Measurements from ENCODE around the gene SUN2. TPM values are rescaled to one million over a fixed set of nuclear protein-coding genes. Genes with fewer than 3 reads are reported as not detected.

Gene SUN2
- total and polyA plus RNA-seq, 10 of the 15 experiments (the other 5 are each of a cell fraction or from before 2014, with no cell fraction given) = 0.18 to 107 (median 35.9) TPM

DNA sequence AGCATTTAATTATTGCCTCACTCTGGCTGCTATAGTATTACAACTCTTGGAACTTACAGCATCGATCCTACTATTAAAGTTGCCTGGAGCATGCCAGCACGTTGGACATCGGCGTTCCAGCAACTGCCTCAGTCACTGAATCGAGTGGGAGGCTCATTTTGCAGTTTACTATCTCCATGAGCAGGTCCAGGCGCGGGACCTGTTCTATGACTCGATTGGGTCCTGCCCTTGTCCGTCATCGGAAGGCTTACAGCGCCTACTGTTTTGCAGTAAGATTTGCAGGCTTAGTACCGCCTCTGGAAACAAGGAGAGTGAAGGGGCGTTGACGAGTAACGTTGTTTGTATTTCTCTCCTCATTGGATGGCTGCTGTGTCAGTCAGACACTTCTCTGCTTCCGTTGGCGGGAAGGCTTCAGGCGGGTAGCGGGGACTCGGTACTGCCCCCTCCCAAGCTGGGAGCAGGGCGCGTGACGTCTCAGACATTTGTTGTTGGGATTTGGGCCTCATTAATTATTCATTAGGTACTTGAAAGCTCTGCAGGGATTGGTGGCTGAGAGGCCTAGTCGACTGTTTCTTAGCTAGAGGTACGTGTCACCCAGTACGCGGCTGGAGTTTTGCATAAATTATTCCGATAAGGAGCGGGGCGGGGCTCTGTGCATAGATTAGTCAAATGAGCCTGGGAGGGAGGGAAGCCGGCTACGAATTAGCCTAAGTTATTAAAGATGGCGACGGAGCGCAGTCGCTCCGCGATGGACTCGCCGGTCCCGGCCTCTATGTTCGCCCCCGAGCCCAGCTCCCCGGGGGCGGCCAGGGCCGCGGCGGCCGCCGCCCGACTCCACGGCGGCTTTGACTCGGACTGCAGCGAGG is 50.3 kb downstream of the SUN2 start, which contains the start of gene GTPBP1 (continued):
- TF ChIP-seq, protein P1, sequence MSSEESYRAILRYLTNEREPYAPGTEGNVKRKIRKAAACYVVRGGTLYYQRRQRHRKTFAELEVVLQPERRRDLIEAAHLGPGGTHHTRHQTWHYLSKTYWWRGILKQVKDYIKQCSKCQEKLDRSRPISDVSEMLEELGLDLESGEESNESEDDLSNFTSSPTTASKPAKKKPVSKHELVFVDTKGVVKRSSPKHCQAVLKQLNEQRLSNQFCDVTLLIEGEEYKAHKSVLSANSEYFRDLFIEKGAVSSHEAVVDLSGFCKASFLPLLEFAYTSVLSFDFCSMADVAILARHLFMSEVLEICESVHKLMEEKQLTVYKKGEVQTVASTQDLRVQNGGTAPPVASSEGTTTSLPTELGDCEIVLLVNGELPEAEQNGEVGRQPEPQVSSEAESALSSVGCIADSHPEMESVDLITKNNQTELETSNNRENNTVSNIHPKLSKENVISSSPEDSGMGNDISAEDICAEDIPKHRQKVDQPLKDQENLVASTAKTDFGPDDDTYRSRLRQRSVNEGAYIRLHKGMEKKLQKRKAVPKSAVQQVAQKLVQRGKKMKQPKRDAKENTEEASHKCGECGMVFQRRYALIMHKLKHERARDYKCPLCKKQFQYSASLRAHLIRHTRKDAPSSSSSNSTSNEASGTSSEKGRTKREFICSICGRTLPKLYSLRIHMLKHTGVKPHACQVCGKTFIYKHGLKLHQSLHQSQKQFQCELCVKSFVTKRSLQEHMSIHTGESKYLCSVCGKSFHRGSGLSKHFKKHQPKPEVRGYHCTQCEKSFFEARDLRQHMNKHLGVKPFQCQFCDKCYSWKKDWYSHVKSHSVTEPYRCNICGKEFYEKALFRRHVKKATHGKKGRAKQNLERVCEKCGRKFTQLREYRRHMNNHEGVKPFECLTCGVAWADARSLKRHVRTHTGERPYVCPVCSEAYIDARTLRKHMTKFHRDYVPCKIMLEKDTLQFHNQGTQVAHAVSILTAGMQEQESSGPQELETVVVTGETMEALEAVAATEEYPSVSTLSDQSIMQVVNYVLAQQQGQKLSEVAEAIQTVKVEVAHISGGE (CRISPR knock-in tag; IDR thresholded peaks at IDR 0.05) = no peak
- TF ChIP-seq, protein P2, sequence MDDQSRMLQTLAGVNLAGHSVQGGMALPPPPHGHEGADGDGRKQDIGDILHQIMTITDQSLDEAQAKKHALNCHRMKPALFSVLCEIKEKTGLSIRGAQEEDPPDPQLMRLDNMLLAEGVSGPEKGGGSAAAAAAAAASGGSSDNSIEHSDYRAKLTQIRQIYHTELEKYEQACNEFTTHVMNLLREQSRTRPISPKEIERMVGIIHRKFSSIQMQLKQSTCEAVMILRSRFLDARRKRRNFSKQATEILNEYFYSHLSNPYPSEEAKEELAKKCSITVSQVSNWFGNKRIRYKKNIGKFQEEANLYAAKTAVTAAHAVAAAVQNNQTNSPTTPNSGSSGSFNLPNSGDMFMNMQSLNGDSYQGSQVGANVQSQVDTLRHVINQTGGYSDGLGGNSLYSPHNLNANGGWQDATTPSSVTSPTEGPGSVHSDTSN (IDR thresholded peaks at IDR 0.05; ENCODE audit: insufficient replicate concordance, low read depth, low read length) = peak; percentile 99
- TF ChIP-seq PAX8 (IDR thresholded peaks at IDR 0.05) (no peak; the same call in 1 of the 2 replicates), ZNF274 (IDR thresholded peaks at IDR 0.05; ENCODE audit: insufficient read depth, insufficient read length) (no peak), EGR1 (IDR thresholded peaks at IDR 0.05; ENCODE audit: borderline replicate concordance in 1 of 2, low read depth in 2 of 2, low read length in 2 of 2) (peak in 1 of 2 experiments; percentile 11; a peak in 1 of 3 replicates), CHD1 (IDR thresholded peaks at IDR 0.05; ENCODE audit: low read depth, low read length) (0 out of 2 replicates have a peak, but pooled peaks have one; percentile 69), ZBED1 (IDR thresholded peaks at IDR 0.05; ENCODE audit: borderline replicate concordance) (no peak), SUPT20H (IDR thresholded peaks at IDR 0.05; ENCODE audit: borderline replicate concordance, control insufficient read depth, low read depth, low read length) (no peak)
- TF ChIP-seq, protein P3, sequence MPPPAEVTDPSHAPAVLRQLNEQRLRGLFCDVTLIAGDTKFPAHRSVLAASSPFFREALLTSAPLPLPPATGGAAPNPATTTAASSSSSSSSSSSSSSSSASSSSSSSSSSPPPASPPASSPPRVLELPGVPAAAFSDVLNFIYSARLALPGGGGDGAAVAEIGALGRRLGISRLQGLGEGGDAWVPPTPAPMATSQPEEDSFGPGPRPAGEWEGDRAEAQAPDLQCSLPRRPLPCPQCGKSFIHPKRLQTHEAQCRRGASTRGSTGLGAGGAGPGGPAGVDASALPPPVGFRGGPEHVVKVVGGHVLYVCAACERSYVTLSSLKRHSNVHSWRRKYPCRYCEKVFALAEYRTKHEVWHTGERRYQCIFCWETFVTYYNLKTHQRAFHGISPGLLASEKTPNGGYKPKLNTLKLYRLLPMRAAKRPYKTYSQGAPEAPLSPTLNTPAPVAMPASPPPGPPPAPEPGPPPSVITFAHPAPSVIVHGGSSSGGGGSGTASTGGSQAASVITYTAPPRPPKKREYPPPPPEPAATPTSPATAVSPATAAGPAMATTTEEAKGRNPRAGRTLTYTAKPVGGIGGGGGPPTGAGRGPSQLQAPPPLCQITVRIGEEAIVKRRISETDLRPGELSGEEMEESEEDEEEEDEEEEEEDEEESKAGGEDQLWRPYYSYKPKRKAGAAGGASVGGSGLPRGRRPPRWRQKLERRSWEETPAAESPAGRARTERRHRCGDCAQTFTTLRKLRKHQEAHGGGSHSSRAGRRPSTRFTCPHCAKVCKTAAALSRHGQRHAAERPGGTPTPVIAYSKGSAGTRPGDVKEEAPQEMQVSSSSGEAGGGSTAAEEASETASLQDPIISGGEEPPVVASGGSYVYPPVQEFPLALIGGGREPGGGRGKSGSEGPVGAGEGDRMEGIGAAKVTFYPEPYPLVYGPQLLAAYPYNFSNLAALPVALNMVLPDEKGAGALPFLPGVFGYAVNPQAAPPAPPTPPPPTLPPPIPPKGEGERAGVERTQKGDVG (CRISPR knock-in tag; IDR thresholded peaks at IDR 0.05) = no peak
- TF ChIP-seq, protein P4, sequence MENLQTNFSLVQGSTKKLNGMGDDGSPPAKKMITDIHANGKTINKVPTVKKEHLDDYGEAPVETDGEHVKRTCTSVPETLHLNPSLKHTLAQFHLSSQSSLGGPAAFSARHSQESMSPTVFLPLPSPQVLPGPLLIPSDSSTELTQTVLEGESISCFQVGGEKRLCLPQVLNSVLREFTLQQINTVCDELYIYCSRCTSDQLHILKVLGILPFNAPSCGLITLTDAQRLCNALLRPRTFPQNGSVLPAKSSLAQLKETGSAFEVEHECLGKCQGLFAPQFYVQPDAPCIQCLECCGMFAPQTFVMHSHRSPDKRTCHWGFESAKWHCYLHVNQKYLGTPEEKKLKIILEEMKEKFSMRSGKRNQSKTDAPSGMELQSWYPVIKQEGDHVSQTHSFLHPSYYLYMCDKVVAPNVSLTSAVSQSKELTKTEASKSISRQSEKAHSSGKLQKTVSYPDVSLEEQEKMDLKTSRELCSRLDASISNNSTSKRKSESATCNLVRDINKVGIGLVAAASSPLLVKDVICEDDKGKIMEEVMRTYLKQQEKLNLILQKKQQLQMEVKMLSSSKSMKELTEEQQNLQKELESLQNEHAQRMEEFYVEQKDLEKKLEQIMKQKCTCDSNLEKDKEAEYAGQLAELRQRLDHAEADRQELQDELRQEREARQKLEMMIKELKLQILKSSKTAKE (IDR thresholded peaks at IDR 0.05; ENCODE audit: low read depth, poor library complexity, severe bottlenecking) = peak; percentile 59
- TF ChIP-seq, protein P5, sequence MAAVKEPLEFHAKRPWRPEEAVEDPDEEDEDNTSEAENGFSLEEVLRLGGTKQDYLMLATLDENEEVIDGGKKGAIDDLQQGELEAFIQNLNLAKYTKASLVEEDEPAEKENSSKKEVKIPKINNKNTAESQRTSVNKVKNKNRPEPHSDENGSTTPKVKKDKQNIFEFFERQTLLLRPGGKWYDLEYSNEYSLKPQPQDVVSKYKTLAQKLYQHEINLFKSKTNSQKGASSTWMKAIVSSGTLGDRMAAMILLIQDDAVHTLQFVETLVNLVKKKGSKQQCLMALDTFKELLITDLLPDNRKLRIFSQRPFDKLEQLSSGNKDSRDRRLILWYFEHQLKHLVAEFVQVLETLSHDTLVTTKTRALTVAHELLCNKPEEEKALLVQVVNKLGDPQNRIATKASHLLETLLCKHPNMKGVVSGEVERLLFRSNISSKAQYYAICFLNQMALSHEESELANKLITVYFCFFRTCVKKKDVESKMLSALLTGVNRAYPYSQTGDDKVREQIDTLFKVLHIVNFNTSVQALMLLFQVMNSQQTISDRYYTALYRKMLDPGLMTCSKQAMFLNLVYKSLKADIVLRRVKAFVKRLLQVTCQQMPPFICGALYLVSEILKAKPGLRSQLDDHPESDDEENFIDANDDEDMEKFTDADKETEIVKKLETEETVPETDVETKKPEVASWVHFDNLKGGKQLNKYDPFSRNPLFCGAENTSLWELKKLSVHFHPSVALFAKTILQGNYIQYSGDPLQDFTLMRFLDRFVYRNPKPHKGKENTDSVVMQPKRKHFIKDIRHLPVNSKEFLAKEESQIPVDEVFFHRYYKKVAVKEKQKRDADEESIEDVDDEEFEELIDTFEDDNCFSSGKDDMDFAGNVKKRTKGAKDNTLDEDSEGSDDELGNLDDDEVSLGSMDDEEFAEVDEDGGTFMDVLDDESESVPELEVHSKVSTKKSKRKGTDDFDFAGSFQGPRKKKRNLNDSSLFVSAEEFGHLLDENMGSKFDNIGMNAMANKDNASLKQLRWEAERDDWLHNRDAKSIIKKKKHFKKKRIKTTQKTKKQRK (IDR thresholded peaks at IDR 0.05; ENCODE audit: low read depth, low read length) = peak; percentile 73

Data from GM12878 (cell line).